Measurements from ENCODE around the gene SLC6A6.

GRCh38 chr3:14413381-14414071 lies 11.1 kb downstream of the SLC6A6 start:
- no peak for TF ChIP-seq CTCF (IDR thresholded peaks at IDR 0.05; ENCODE audit: insufficient read depth, low read length, poor library complexity, severe bottlenecking)
- TF ChIP-seq EZH2phosphoT487 (conservative IDR thresholded peaks at IDR 0.05; ENCODE audit: low read length) = no peak

Measured in SU-DHL-6 (cell line).